AG09319 (cell line): Measurements from ENCODE around the gene PRR36.
"Not testable (repeated sequence)": the region's sequence is repeated elsewhere in the genome, so short reads cannot be mapped to it uniquely, and the experiment has no call there.

Experiments
- DNase-seq: peaks from one replicate; pipeline ENCODE4 v3.0.0-alpha.2; 2010; ENCODE audit warnings: low read depth; ENCODE audit errors: extremely low read depth
- TF ChIP-seq, protein P1 (sequence below): IDR thresholded peaks from 2 replicates; pipeline ENCODE4 v1.5.1; 2011; ENCODE audit warnings: low read depth, mild to moderate bottlenecking, inconsistent platforms, low read length, moderate library complexity

The PRR36 gene

DNA sequence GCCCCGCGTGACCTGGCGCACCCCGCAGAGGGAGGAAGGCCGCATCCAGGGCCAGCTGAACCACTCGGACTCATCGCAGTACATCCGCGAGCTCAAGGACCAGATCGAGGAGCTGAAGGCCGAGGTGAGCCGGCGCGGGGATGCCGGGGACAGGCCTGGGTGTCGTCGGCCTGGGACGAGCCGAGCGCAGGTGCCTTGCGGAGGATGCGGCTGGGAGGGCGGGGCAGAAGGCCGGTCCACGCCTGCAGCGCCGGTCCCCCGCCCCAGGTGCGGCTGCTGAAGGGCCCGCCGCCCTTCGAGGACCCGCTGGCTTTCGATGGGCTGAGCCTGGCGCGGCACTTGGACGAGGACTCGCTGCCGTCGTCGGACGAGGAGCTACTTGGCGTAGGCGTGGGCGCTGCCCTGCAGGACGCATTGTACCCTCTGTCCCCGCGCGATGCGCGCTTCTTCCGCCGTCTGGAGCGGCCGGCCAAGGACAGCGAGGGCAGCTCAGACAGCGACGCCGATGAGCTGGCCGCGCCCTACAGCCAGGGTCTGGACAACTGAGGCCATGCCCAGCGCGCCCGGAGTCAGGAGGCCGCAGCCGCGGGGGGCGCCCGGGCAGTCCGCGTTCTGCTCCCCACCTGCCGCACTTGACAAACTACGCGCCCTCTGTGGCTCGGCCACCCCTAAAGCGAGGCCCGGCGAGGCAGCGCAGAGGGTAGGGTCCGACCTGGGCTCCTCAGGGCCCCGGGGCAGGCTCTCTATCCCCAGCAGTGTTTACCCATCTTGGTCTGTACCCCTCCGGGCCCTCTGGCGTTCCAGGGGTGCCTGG lies 10.8 kb downstream of the PRR36 start:
- TF ChIP-seq, protein P1, sequence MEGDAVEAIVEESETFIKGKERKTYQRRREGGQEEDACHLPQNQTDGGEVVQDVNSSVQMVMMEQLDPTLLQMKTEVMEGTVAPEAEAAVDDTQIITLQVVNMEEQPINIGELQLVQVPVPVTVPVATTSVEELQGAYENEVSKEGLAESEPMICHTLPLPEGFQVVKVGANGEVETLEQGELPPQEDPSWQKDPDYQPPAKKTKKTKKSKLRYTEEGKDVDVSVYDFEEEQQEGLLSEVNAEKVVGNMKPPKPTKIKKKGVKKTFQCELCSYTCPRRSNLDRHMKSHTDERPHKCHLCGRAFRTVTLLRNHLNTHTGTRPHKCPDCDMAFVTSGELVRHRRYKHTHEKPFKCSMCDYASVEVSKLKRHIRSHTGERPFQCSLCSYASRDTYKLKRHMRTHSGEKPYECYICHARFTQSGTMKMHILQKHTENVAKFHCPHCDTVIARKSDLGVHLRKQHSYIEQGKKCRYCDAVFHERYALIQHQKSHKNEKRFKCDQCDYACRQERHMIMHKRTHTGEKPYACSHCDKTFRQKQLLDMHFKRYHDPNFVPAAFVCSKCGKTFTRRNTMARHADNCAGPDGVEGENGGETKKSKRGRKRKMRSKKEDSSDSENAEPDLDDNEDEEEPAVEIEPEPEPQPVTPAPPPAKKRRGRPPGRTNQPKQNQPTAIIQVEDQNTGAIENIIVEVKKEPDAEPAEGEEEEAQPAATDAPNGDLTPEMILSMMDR = no peak
- no peak for DNase-seq

DNA sequence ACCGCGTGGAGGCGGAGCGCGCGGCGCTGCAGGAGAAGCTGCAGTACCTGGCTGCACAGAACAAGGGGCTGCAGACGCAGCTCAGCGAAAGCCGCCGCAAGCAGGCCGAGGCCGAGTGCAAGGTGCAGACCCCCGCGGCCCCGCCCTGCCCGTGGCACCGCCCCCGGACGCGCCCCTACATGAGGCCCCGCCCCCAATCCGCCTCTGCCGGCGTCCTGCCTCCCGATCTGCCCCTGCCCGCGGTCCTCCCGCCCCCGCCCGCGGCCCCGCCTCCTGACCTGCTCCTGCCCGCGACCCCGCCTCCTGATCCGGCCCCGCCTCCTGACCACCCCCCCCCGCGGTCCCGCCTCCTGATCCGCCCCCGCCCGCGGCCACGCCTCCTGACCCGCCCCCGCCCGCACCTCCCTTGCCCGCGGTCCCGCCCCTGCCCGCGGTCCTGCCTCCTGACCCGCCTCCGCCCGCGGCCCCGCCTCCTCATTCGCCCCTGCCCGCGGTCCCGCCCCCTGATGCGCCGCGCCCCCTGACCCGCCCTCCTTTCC lies 11.7 kb downstream of the PRR36 start:
- DNase-seq = no peak
- TF ChIP-seq, protein P1 = no peak

DNA sequence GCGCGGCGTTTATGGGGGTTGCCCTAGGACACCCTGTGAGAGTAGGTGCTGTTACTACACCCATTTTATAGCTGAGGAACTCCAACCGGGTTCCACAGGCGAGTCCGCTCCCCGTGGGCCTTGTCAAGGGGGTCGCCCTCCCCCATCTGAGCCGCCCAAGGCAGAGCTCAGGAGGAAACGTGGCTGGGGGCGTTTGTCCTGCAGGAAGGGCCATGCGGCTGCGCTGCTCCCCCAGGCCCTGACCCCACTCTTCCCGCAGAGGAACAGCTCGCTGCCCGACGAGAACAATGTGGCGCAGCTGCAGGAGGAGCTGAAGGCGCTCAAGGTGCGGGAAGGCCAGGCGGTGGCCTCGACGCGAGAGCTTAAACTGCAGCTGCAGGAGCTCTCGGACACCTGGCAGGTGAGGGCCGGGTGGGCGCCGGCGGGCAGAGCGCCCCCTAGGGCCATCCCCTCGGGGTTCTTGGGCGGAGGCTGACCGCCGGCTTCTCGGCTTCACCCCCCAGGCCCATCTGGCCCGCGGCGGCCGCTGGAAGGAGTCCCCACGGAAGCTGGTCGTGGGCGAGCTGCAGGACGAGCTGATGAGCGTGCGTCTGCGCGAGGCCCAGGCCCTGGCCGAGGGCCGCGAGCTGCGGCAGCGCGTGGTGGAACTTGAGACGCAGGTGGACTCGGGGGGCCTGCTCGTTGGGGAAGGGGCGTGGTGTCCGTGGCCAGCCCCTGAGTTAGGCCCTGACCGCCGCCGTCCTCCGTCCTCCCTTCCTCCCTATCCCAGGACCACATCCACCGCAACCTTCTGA lies 12.4 kb downstream of the PRR36 start:
- DNase-seq = no peak
- TF ChIP-seq, protein P1 = no peak; the same call in 1 of the 2 replicates

DNA sequence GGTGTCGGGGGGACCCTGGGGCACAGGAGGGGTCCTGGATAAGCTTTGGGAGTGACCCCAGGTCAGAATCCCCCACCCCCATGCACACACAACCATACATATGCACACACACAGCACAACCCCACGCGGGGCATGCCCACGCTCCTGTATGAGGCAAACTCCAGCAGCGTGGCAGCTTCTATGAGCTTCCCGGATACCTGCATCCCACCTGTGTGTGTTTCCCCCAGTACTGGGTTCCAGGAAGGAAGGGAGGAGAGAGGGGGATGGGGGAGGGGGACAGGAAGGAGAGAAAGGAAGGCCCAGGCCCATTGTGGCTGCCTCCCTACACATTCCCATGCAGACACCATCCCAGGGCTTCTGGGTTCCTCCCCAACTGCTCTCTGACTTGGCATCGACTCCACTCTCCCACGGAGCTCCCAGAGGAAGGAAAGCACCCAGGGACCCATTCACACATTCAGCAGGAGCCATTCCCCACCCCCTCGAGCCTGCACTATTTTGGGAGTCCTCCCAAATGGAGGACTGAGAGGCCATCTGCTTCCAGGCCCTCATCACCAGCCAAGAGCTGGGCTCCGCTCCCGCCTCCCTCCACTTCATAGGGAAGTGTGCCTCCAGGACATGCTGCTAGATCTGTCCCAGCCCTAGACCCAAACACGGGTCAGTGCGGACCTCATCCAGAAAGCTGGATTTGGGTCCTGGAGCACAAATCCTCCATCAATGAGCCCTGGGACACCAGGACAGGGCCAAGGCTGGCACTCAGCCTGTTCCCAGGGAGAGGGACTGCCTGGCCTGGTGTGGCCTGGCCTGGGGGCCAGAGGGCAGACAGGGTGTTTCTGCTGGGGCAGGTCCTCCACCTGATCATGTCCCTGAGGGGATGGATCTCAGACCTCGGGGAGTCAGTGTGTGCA lies 13.2 kb downstream of the PRR36 start:
- TF ChIP-seq, protein P1 = no peak
- DNase-seq = no peak

DNA sequence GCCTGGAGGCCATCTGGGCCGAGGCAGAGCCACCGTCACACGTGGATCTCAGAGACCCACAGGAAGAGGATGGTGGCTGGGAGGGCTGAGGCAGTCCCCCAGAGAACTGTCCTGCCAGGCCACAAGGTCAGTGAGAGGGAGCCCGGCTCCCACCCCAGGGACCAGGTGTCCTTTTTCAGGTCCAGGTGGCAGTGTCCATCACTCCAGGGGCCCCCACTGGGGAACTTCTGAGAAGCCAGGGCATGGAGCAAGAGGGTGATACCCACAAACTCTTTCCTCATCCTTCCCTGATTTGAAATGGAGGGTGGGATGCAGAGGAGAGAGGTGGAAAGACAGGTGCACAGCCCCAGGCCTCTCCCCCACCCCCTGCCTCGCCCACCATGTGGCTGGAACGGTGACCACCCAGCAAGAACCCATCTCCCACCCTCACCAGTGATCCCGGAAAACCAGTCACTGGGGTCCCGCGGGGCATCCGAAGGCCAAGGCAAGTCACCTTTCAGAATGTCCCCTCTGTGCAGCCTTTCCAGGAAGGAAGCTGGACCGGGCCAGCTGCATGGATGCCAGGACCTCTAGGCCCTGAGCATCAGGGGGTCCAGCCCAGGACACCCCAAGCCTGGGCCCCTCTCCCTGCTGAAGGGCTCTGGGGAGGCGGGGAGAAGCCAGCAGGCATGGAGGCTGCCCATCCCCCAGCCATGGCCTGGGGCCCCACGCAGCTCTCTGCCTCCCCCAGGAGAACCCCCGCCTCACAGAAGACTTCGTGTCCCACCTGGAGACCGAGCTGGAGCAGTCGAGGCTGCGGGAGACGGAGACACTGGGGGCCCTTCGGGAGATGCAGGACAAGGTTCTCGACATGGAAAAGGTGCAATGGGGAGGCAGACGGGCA lies 14.1 kb downstream of the PRR36 start:
- no peak for DNase-seq
- TF ChIP-seq, protein P1 = no peak

DNA sequence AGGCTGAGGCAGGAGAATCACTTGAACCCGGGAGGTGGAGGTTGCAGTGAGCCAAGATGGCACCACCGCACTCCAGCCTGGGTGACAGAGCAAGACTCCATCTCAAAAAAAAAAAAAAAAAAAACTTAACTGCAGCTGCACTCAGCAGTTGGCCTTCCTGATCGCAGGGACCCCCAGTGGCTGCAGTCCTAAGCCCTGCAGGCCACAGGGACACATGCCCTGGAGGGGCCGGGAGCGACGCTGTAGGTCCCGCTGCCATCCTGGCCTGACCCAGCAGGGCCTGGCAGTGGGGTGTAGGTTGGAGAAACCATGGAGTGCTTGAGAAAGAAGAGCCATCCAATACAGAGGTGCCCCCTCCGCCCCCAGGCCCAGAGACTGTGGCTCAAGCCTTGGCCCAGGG lies 15.1 kb downstream of the PRR36 start:
- DNase-seq = not testable (repeated sequence)
